GM21381 (cell line): ENCODE data around the gene MAPK11.

Source experiments
- ATAC-seq: cut with Tn5 transposase; IDR thresholded peaks from one replicate; pipeline ENCODE4 v1.9.1; 2021; ENCODE audit warnings: mild to moderate bottlenecking, moderate library complexity; ENCODE audit not compliant: unreplicated experiment

MAPK11 gene

GRCh38 chr22:50250555-50251476 lies 19.4 kb downstream of the MAPK11 start, which contains the start of gene HDAC10:
Gene HDAC10, minus strand, starts transcription at chr22:50251265. Its CDS starts 233 bp downstream, at chr22:50251032.
- peak; percentile 57 for ATAC-seq

- ATAC-seq, result no peak
Observed at GRCh38 chr22:50250249-50250554, 20.0 kb downstream of the MAPK11 start.

GRCh38 chr22:50249341-50250248 lies 20.6 kb downstream of the MAPK11 start:
- no peak for ATAC-seq

- ATAC-seq, result no peak
Observed at GRCh38 chr22:50248196-50249081, 21.7 kb downstream of the MAPK11 start.

GRCh38 chr22:50247748-50248147 lies 22.4 kb downstream of the MAPK11 start:
- no peak for ATAC-seq

GRCh38 chr22:50246242-50247175 lies 23.7 kb downstream of the MAPK11 start:
- no peak for ATAC-seq

- no peak for ATAC-seq
Observed at GRCh38 chr22:50245214-50246072, 24.7 kb downstream of the MAPK11 start.

GRCh38 chr22:50244420-50245213 lies 25.6 kb downstream of the MAPK11 start, which contains the start of gene TUBGCP6:
Gene TUBGCP6, minus strand, starts transcription at chr22:50245023. Its CDS starts 564 bp downstream, at chr22:50244459.
- peak; percentile 64 for ATAC-seq

- no peak for ATAC-seq
Observed at GRCh38 chr22:50243685-50244419, 26.3 kb downstream of the MAPK11 start.

- no peak for ATAC-seq
Observed at GRCh38 chr22:50242406-50242949, 27.7 kb downstream of the MAPK11 start.

GRCh38 chr22:50238755-50239154 lies 31.4 kb downstream of the MAPK11 start:
- no peak for ATAC-seq

GRCh38 chr22:50236731-50237409 lies 33.3 kb downstream of the MAPK11 start:
- no peak for ATAC-seq

- no peak for ATAC-seq
Observed at GRCh38 chr22:50233223-50233622, 37.0 kb downstream of the MAPK11 start.

GRCh38 chr22:50232481-50233151 lies 37.6 kb downstream of the MAPK11 start:
- no peak for ATAC-seq

- ATAC-seq, result no peak
Observed at GRCh38 chr22:50229370-50229769, 40.8 kb downstream of the MAPK11 start.

GRCh38 chr22:50228366-50228765 lies 41.8 kb downstream of the MAPK11 start:
- no peak for ATAC-seq
